Right lobe of liver (tissue), 4 donors: Measurements from ENCODE around the gene KCNIP3.

Experiments
- CTCF ChIP-seq, 4 donors: fragments of 200-600 bp in 3 of 4; fragments of 450-650 bp in 1 of 4; IDR thresholded peaks; one replicate each; pipeline versions ENCODE4 v1.5.1 to v1.8.0; 2016 to 2022; ENCODE audit warnings: antibody characterized with exemption in 4 of 4, mild to moderate bottlenecking in 2 of 4
- POLR2A ChIP-seq: fragments of 450-650 bp; IDR thresholded peaks from one replicate; pipeline ENCODE4 v1.6.1; 2017; ENCODE audit warnings: antibody characterized with exemption, mild to moderate bottlenecking
- donor health status: DM: no; HTN: no; CAD: no.
- donor health status: DM: no; HTN: no; CAD: no.
- donor health status: DM: no; HTN: yes; CAD: no.

GRCh38 chr2:95320344-95320712 is 23.2 kb downstream of the KCNIP3 start:
- TF ChIP-seq CTCF (IDR thresholded peaks at IDR 0.05): no peak
- TF ChIP-seq POLR2A: no peak
